Gastroesophageal sphincter (tissue), 3 donors: ENCODE results near the gene RESP18.

Source experiments
- EP300 ChIP-seq: sonication (generic); formaldehyde crosslinking; IDR thresholded peaks from one replicate; pipeline ENCODE4 v1.6.1; 2017; ENCODE audit warnings: antibody characterized with exemption, mild to moderate bottlenecking
- TF ChIP-seq, protein P1 (sequence below), 4 experiments: fragments of 200-600 bp in 2 of 4; fragments of 450-650 bp in 2 of 4; sonication (generic) in 1 of 4; IDR thresholded peaks; one replicate each; pipeline ENCODE4 v1.5.1; 2017 to 2019; ENCODE audit warnings: antibody characterized with exemption in 4 of 4, mild to moderate bottlenecking in 2 of 4, moderate library complexity in 2 of 4

GRCh38 chr2:219279916-219280516 lies 52.5 kb downstream of the RESP18 start:
- TF ChIP-seq EP300: no peak
- TF ChIP-seq, protein P1, sequence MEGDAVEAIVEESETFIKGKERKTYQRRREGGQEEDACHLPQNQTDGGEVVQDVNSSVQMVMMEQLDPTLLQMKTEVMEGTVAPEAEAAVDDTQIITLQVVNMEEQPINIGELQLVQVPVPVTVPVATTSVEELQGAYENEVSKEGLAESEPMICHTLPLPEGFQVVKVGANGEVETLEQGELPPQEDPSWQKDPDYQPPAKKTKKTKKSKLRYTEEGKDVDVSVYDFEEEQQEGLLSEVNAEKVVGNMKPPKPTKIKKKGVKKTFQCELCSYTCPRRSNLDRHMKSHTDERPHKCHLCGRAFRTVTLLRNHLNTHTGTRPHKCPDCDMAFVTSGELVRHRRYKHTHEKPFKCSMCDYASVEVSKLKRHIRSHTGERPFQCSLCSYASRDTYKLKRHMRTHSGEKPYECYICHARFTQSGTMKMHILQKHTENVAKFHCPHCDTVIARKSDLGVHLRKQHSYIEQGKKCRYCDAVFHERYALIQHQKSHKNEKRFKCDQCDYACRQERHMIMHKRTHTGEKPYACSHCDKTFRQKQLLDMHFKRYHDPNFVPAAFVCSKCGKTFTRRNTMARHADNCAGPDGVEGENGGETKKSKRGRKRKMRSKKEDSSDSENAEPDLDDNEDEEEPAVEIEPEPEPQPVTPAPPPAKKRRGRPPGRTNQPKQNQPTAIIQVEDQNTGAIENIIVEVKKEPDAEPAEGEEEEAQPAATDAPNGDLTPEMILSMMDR (IDR thresholded peaks at IDR 0.05): no peak
